Measurements from ENCODE around the gene HTRA3.

GRCh38 chr4:8269535-8270417 is at the start of gene HTRA3:
- no peak for TF ChIP-seq CTCF (IDR thresholded peaks at IDR 0.05; ENCODE audit: poor library complexity, severe bottlenecking)
- TF ChIP-seq EP300 (conservative IDR thresholded peaks at IDR 0.05; ENCODE audit: poor library complexity, severe bottlenecking), result no peak
- TF ChIP-seq MXI1 (conservative IDR thresholded peaks at IDR 0.05; ENCODE audit: poor library complexity, severe bottlenecking), result no peak
- no peak for TF ChIP-seq TAF1 (IDR thresholded peaks at IDR 0.05; ENCODE audit: low read depth)

Measured in neural cell (in vitro differentiated cells).